ENCODE results near the gene ANKH.

Gene ANKH

GRCh38 chr5:14873790-14874189, 2.2 kb upstream of the ANKH start:
- peaks cover 3% of the 10 kb centered on the region; the same call in 1 of the 2 replicates for H3K4me1 ChIP-seq (ENCODE audit: insufficient read depth, low read length)

DNA sequence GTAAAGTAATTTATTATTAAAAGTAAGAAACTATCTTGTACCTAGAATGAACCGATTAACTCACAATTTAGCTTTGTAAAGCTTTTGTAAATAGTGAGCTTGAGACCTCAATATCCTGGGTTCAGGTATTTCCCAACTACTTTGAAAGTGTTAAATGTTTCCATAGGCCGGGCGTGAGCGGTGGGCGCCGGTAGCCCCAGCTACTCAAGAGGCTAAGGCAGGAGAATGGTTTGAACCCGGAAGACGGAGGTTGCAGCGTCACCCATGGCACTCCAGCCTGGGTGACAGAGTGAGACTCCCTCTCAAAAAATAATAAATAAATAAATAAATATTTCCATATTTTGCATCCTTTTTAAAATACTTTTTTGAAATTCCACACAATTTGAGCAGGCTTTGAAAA, 1.5 kb upstream of the ANKH start:
- Histone ChIP-seq H3K4me1 (ENCODE audit: insufficient read depth, low read length) (peaks cover 3% of the 10 kb centered on the region; the same call in 1 of the 2 replicates), H3K9me3 (ENCODE audit: control insufficient read depth, insufficient read depth, low read length) (no peaks in the 10 kb centered on the region)

More at GRCh38 chr5:14873790-14874189, 2.2 kb upstream of the ANKH start:
- no peaks in the 10 kb centered on the region for H3K9me3 ChIP-seq (ENCODE audit: control insufficient read depth, insufficient read depth, low read length)
- no peak overlapping the region for H3K9ac ChIP-seq (ENCODE audit: low read depth, low read length)
- H3K36me3 ChIP-seq (ENCODE audit: insufficient read depth, low read length): no peaks in the 10 kb centered on the region

DNA sequence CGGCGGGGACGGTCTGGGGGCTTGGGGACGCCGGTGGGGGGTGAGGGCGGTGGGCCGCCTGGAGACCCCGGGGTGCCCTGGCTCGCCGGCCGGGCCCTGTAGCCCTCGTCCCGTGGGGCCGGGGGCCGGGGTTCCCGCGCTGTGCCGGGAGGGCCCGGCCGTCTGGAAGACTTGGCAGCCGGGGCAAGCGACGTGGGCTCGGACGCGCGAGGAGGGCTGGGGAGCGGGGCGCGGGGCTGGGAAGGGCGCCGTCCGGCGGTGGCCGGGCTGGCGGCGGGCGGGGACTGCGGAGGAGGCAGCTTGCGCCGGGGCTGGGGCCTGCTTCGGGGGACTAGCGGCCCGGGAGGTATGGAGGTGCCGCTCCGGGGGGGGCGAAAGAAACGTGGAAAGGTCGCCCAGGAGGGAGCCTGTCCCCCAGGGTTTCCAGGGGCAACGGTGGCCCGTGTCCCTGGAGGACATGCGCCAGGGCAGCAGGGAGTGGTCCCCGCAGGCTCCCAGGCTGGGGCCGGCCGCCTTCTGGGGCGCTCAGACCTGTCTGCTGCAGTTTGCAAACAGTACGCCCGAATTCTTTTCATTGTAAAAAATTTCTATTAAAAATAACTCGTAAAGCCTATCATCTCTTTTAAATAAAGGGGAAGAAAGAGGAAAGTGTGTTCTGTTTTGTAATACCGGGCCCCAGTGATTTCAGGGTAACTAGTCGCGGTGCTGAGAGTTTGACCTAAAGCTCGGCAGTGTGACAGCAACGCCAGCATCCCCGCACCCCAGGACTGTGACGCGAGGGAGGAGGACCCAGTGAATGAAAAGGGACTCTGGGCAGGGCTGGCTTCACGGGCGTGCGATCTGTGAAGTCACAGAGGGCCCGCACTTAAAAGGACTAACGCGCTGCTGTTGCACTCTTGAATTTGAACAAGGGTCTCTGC, 752 bp upstream of the ANKH start:
- peaks cover 3% of the 10 kb centered on the region; the same call in 1 of the 2 replicates for H3K4me1 ChIP-seq (ENCODE audit: insufficient read depth, low read length)
- no peaks in the 10 kb centered on the region for H3K9me3 ChIP-seq (ENCODE audit: control insufficient read depth, insufficient read depth, low read length)
- H3K36me3 ChIP-seq (ENCODE audit: insufficient read depth, low read length): no peaks in the 10 kb centered on the region
- peak overlapping the region; percentile 75 for H3K9ac ChIP-seq (ENCODE audit: low read depth, low read length)

More for the DNA sequence above, 1.5 kb upstream of the ANKH start:
- H3K9ac ChIP-seq (ENCODE audit: low read depth, low read length): peak overlapping the region; percentile 75; the same call in 1 of the 2 replicates
- H3K36me3 ChIP-seq (ENCODE audit: insufficient read depth, low read length): no peaks in the 10 kb centered on the region

DNA sequence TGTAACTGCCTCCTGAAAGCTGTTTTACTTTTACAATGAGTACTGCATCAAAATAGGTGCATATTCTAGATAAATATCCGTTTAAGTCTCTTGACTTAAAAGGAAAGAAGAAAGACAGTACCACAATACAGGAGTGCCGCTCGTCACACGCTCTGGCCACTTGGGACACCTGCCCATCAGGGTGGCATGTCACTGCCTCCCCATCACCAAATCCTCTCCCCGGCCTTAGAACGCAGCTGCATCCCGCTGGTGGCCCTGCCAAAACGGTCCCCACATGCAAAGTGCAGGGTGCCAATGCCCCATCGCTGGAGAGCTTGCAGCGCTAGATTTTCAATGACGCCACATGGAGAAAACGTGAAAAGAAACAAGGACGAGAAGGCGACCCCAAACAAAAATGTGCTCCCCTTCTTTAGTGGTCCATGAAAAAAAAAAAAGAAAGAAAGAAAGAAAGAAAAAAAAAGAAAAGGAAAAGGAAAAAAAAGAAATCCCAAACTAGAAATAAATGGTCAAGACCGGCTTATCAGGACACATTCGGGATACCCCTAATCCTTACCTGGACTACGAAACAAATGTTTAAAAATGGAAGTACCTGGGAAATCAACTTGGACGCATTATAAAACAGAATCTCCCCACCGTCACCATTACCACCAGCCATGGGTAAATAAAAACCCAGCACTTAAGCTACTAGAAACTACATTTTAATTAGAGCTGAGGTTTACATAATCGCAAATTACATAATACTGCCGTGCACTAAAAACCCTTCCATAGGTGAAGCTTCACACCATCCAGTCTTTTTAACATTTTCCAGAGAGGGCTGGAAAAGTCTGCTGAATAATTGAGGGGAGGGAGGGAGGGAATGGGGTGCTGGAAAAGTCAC, 1.0 kb downstream of the ANKH start:
- Histone ChIP-seq H3K9me3 (ENCODE audit: control insufficient read depth, insufficient read depth, low read length) (no peaks in the 10 kb centered on the region), H3K4me1 (ENCODE audit: insufficient read depth, low read length) (peaks cover 3% of the 10 kb centered on the region; the same call in 1 of the 2 replicates), H3K9ac (ENCODE audit: low read depth, low read length) (peak overlapping the region; percentile 70; the same call in 1 of the 2 replicates), H3K36me3 (ENCODE audit: insufficient read depth, low read length) (no peaks in the 10 kb centered on the region)

DNA sequence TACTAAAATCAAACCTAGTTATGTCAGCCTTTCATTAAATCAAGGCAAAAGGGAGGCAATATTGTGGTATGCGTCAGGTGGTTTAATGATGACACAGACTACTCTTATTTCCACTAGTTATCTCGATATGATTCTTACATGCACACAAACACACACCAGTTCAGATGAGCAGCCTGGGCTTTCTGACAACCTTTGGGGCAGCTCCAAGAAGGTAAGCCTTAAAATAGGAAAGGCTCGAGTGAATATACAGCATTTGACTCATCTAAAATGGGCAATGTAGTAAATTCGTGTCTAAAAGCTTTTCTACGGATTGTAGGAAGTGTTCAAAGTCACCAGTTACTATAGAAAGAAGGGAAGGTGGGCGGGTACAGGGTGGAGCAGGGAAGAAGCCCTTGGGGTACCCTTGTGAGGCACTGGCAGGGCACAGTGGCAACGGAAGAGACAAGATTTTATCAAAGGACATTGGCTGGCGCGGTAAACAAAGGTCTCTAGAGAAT, 1.9 kb downstream of the ANKH start:
- H3K4me1 ChIP-seq (ENCODE audit: insufficient read depth, low read length): peaks cover 3% of the 10 kb centered on the region; the same call in 1 of the 2 replicates
- H3K9ac ChIP-seq (ENCODE audit: low read depth, low read length): no peak overlapping the region
- no peaks in the 10 kb centered on the region for H3K36me3 ChIP-seq (ENCODE audit: insufficient read depth, low read length)
- no peaks in the 10 kb centered on the region for H3K9me3 ChIP-seq (ENCODE audit: control insufficient read depth, insufficient read depth, low read length)

GRCh38 chr5:14869233-14869632, 2.3 kb downstream of the ANKH start:
- no peaks in the 10 kb centered on the region for H3K36me3 ChIP-seq (ENCODE audit: insufficient read depth, low read length)
- H3K9me3 ChIP-seq (ENCODE audit: control insufficient read depth, insufficient read depth, low read length): no peaks in the 10 kb centered on the region
- peaks cover 3% of the 10 kb centered on the region; the same call in 1 of the 2 replicates for H3K4me1 ChIP-seq (ENCODE audit: insufficient read depth, low read length)
- no peak overlapping the region for H3K9ac ChIP-seq (ENCODE audit: low read depth, low read length)

- H3K9me3 ChIP-seq (ENCODE audit: control insufficient read depth, insufficient read depth, low read length): no peaks in the 10 kb centered on the region
- no peaks in the 10 kb centered on the region for H3K36me3 ChIP-seq (ENCODE audit: insufficient read depth, low read length)
- peaks cover 3% of the 10 kb centered on the region; the same call in 1 of the 2 replicates for H3K4me1 ChIP-seq (ENCODE audit: insufficient read depth, low read length)
- H3K9ac ChIP-seq (ENCODE audit: low read depth, low read length): no peak overlapping the region
These were observed 2.8 kb downstream of the ANKH start for GRCh38 chr5:14868771-14869170.

- H3K9ac ChIP-seq (ENCODE audit: low read depth, low read length): no peak overlapping the region
- H3K4me1 ChIP-seq (ENCODE audit: insufficient read depth, low read length): no peaks in the 10 kb centered on the region; the same call in 1 of the 2 replicates
- no peaks in the 10 kb centered on the region for H3K36me3 ChIP-seq (ENCODE audit: insufficient read depth, low read length)
- H3K9me3 ChIP-seq (ENCODE audit: control insufficient read depth, insufficient read depth, low read length): no peaks in the 10 kb centered on the region
These were observed 7.3 kb downstream of the ANKH start for GRCh38 chr5:14864181-14864812.

DNA sequence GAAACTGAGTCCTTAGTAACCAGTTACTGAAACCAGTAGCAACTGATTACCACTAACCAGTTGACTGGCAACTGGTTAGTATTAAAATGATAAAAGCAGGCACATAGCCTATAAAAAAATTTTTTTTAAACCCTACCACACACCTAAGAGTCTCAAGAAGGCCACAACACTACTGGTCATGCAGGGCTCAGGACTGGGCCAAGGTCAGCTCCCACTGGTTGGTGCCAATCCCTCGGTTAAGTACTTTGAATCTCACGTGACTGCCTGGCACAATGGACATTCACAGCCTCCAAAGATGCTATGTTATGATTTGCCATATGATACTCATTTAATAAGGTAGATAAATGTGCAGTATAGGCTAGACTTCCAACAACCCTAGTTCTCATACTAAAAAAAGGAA, 8.5 kb downstream of the ANKH start:
- Histone ChIP-seq H3K4me1 (ENCODE audit: insufficient read depth, low read length) (no peaks in the 10 kb centered on the region; the same call in 1 of the 2 replicates), H3K9me3 (ENCODE audit: control insufficient read depth, insufficient read depth, low read length) (no peaks in the 10 kb centered on the region), H3K9ac (ENCODE audit: low read depth, low read length) (no peak overlapping the region), H3K36me3 (ENCODE audit: insufficient read depth, low read length) (no peaks in the 10 kb centered on the region)

GRCh38 chr5:14861123-14861765, 10.3 kb downstream of the ANKH start:
- Histone ChIP-seq H3K9ac (ENCODE audit: low read depth, low read length) (no peak overlapping the region), H3K36me3 (ENCODE audit: insufficient read depth, low read length) (no peaks in the 10 kb centered on the region), H3K4me1 (ENCODE audit: insufficient read depth, low read length) (no peaks in the 10 kb centered on the region; the same call in none of the 2 replicates), H3K9me3 (ENCODE audit: control insufficient read depth, insufficient read depth, low read length) (no peaks in the 10 kb centered on the region)

DNA sequence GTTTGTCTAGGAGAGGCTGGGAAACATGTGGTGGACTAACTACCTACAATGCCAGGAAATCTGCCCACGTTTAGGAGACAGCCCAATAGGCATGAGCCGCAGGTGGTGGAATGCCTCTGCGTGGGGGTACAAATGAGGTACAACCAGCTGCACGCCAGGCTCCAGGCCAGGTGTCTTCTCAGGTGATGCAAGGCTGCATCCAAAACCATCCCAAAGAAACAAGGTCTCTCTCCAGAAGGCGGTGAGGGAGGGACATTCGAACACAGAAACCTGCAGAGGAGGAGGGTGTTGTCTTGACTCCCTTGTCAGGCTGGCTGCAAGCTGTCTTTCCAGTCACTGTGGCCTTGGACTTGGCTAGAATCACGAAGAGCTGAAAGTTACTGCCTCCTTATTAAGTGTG, 11.6 kb downstream of the ANKH start:
- H3K36me3 ChIP-seq (ENCODE audit: insufficient read depth, low read length): no peaks in the 10 kb centered on the region
- no peak overlapping the region for H3K9ac ChIP-seq (ENCODE audit: low read depth, low read length)
- no peaks in the 10 kb centered on the region; the same call in none of the 2 replicates for H3K4me1 ChIP-seq (ENCODE audit: insufficient read depth, low read length)
- no peaks in the 10 kb centered on the region for H3K9me3 ChIP-seq (ENCODE audit: control insufficient read depth, insufficient read depth, low read length)

GRCh38 chr5:14859150-14859549, 12.4 kb downstream of the ANKH start:
- Histone ChIP-seq H3K36me3 (ENCODE audit: insufficient read depth, low read length) (no peaks in the 10 kb centered on the region), H3K4me1 (ENCODE audit: insufficient read depth, low read length) (no peaks in the 10 kb centered on the region; the same call in none of the 2 replicates), H3K9me3 (ENCODE audit: control insufficient read depth, insufficient read depth, low read length) (no peaks in the 10 kb centered on the region), H3K9ac (ENCODE audit: low read depth, low read length) (no peak overlapping the region)

GRCh38 chr5:14855366-14855765, 16.2 kb downstream of the ANKH start:
- H3K9ac ChIP-seq (ENCODE audit: low read depth, low read length): no peak overlapping the region
- H3K9me3 ChIP-seq (ENCODE audit: control insufficient read depth, insufficient read depth, low read length): no peaks in the 10 kb centered on the region
- H3K36me3 ChIP-seq (ENCODE audit: insufficient read depth, low read length): no peaks in the 10 kb centered on the region
- peaks cover 10% of the 10 kb centered on the region for H3K4me1 ChIP-seq (ENCODE audit: insufficient read depth, low read length)
